HEK293 (cell line): ENCODE data around the gene SHTN1.

Source experiments
- CTCF ChIP-seq: fragments of 450-650 bp; formaldehyde crosslinking; IDR thresholded peaks from 2 replicates; pipeline ENCODE4 v1.5.1; 2016; ENCODE audit warnings: missing biosample characterization, missing genetic modification characterization
- GFI1B ChIP-seq: fragments of 450-650 bp; formaldehyde crosslinking; IDR thresholded peaks from 2 replicates; pipeline ENCODE4 v1.5.1; 2016; ENCODE audit warnings: missing biosample characterization, missing genetic modification characterization
- REST ChIP-seq: fragments of 450-650 bp; formaldehyde crosslinking; IDR thresholded peaks from 2 replicates; pipeline ENCODE4 v1.5.1; 2016; ENCODE audit warnings: missing biosample characterization, missing genetic modification characterization
- SP2 ChIP-seq: fragments of 450-650 bp; formaldehyde crosslinking; IDR thresholded peaks from 2 replicates; pipeline ENCODE4 v1.5.1; 2016; ENCODE audit warnings: missing biosample characterization, missing genetic modification characterization
- YY1 ChIP-seq: fragments of 450-650 bp; formaldehyde crosslinking; IDR thresholded peaks from 2 replicates; pipeline ENCODE4 v1.5.1; 2018; ENCODE audit warnings: missing biosample characterization, missing genetic modification characterization
- ZBTB11 ChIP-seq: fragments of 450-650 bp; formaldehyde crosslinking; conservative IDR thresholded peaks from 2 replicates; pipeline ENCODE4 v1.5.1; 2016; ENCODE audit warnings: low read depth, missing biosample characterization, missing genetic modification characterization
- ZBTB26 ChIP-seq: fragments of 450-650 bp; formaldehyde crosslinking; optimal IDR thresholded peaks from 2 replicates; pipeline ENCODE3; 2016; ENCODE audit warnings: missing biosample characterization, mild to moderate bottlenecking, missing genetic modification characterization
- ZBTB7A ChIP-seq: fragments of 450-650 bp; formaldehyde crosslinking; IDR thresholded peaks from 2 replicates; pipeline ENCODE4 v1.5.1; 2016; ENCODE audit warnings: low read depth, missing biosample characterization, missing genetic modification characterization
- ZNF350 ChIP-seq: fragments of 450-650 bp; formaldehyde crosslinking; IDR thresholded peaks from 2 replicates; pipeline ENCODE4 v1.5.0; 2017; ENCODE audit warnings: missing biosample characterization, mild to moderate bottlenecking, missing genetic modification characterization
- ZNF510 ChIP-seq: fragments of 450-650 bp; formaldehyde crosslinking; IDR thresholded peaks from 2 replicates; pipeline ENCODE4 v1.5.1; 2018; ENCODE audit warnings: mild to moderate bottlenecking, missing genetic modification characterization, missing biosample characterization; ENCODE audit not compliant: insufficient replicate concordance
- ZNF530 ChIP-seq: fragments of 450-650 bp; formaldehyde crosslinking; IDR thresholded peaks from 2 replicates; pipeline ENCODE4 v1.5.1; 2016; ENCODE audit warnings: low read depth, missing biosample characterization, missing genetic modification characterization
- ZNF558 ChIP-seq: fragments of 450-650 bp; formaldehyde crosslinking; IDR thresholded peaks from 2 replicates; pipeline ENCODE4 v1.5.1; 2016; ENCODE audit warnings: missing biosample characterization, missing genetic modification characterization
- ZSCAN5A ChIP-seq: fragments of 450-650 bp; formaldehyde crosslinking; IDR thresholded peaks from 2 replicates; pipeline ENCODE4 v1.5.1; 2016; ENCODE audit warnings: missing biosample characterization, missing genetic modification characterization

- TF ChIP-seq SP2 (tag by site-specific recombination) (no peak), CTCF (tag by site-specific recombination) (no peak), ZBTB7A (tag by site-specific recombination) (no peak), YY1 (tag by site-specific recombination) (no peak), ZBTB11 (tag by site-specific recombination) (no peak), ZNF530 (tag by site-specific recombination) (no peak), REST (tag by site-specific recombination) (no peak), ZSCAN5A (tag by site-specific recombination) (no peak), ZNF510 (no peak), ZNF558 (tag by site-specific recombination) (no peak), ZNF350 (tag by site-specific recombination) (no peak), ZBTB26 (tag by site-specific recombination) (no peak), GFI1B (tag by site-specific recombination) (no peak)
Observed at GRCh38 chr10:116853701-116854100, 151.3 kb downstream of the SHTN1 start.
